Bronchial epithelial cell (primary cell): ENCODE results near the gene DCDC2B. TPM values are rescaled to one million over a fixed set of nuclear protein-coding genes. Genes with fewer than 3 reads are reported as not detected.
A peak's percentile ranks its signal among the peaks of the same experiment; 100 is the strongest.

Experiments used
- DNase-seq: peaks from one replicate; pipeline ENCODE4 v3.0.0-alpha.2; 2010; ENCODE audit warnings: low read depth
- FAIRE-seq: peaks from 2 replicates; lab custom pipeline; 2011; peaks lifted over from hg19 to GRCh38; lab: Jason Lieb, UNC
- H3K27me3 ChIP-seq: 2 replicates; pipeline ENCODE4 v1.5.1; 2011; ENCODE audit warnings: low read length; ENCODE audit not compliant: control insufficient read depth, insufficient read depth
- H3K36me3 ChIP-seq: 2 replicates; pipeline ENCODE4 v1.5.1; 2011; ENCODE audit warnings: low read length; ENCODE audit not compliant: control insufficient read depth, insufficient read depth
- H3K4me3 ChIP-seq: 2 replicates; pipeline ENCODE4 v1.5.1; 2011; ENCODE audit warnings: mild to moderate bottlenecking, low read depth, low read length, control low read depth
- CTCF ChIP-seq: IDR thresholded peaks from 2 replicates; pipeline ENCODE4 v1.5.1; 2011; ENCODE audit warnings: mild to moderate bottlenecking, moderate library complexity, low read length, control low read depth, inconsistent platforms; ENCODE audit not compliant: insufficient read depth, severe bottlenecking
- total RNA-seq: library from RNA; depleted of rRNA; stranded (reverse); fragments of >200 nt; gene quantifications from 2 replicates; pipeline ENCODE4 v1.2.1, GENCODE V29; 2014

The DCDC2B gene
- total RNA-seq, 1 donor from 2014 or later = not detected

- Histone ChIP-seq H3K27me3 (no peaks in the 10 kb centered on the region), H3K36me3 (no peaks in the 10 kb centered on the region), H3K4me3 (no peak overlapping the region)
- DNase-seq (no peak), FAIRE-seq (no peak)
- no peak for TF ChIP-seq CTCF
Measured at GRCh38 chr1:32242341-32242851, 33.5 kb downstream of the DCDC2B start.

- H3K27me3 ChIP-seq = no peaks in the 10 kb centered on the region
- H3K36me3 ChIP-seq = no peaks in the 10 kb centered on the region
- no peak for TF ChIP-seq CTCF
- no peak within 1 kb of the TSS for H3K4me3 ChIP-seq
- DNase-seq (peak; percentile 21), FAIRE-seq (no peak)
Measured at GRCh38 chr1:32246888-32247273, 38.0 kb downstream of the DCDC2B start, which contains the start of gene FAM167B. Gene FAM167B, plus strand, starts transcription at chr1:32247222. Its CDS starts 200 bp downstream, at chr1:32247422.

DNA sequence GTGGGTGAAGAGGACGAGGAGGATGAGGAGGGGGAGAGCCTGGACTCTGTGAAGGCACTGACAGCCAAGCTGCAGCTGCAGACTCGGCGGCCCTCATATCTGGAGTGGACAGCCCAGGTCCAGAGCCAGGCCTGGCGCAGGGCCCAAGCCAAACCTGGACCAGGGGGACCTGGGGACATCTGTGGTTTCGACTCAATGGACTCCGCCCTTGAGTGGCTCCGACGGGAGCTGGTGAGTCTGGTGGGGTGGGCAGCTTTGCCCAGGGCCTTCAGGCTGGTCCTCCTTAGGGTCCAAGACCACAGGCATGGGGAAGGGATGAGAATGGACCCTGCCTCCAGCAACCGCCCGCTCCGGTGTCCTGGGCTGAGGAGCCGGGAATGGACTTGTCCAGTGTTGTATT, 38.6 kb downstream of the DCDC2B start:
- H3K4me3 ChIP-seq = no peak overlapping the region
- H3K36me3 ChIP-seq = no peaks in the 10 kb centered on the region
- DNase-seq = no peak
- FAIRE-seq = no peak
- H3K27me3 ChIP-seq = no peaks in the 10 kb centered on the region
- no peak for TF ChIP-seq CTCF

DNA sequence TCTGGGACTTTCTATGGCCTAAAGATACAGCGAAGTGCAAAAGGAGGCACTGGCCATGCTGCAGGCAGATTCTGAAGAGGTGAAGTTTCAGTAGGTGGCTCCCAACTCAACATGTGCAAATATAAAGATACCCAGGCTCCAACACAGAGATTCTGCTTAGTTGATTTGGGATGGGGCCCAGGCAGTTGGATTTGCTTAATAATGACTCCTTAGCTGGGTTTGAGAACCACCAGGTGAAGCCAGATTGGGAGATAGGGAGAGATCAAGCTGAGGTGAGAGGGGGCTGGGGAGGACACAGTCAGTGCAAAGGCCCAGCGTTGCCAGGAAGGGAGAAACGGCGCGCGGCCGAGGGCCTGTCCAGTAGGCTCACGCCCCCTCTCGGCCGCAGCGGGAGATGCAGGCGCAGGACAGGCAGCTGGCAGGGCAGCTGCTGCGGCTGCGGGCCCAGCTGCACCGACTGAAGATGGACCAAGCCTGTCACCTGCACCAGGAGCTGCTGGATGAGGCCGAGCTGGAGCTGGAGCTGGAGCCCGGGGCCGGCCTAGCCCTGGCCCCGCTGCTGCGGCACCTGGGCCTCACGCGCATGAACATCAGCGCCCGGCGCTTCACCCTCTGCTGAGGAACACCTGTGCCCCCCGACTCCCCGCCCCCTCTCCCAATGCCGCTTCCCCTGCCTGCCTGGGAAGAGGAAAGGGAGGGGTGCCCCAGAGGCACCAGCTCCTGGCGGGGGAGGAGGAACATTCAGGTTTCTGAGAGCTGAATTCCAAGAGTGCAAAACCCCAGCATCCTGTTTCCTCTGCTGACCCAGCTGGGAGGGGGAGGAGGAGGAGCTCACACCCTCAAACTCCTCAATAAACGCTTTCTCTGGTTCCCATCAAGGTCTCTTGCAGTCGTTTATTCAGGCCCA, 39.3 kb downstream of the DCDC2B start:
- peak; percentile 58 for DNase-seq
- Histone ChIP-seq H3K36me3 (no peaks in the 10 kb centered on the region), H3K27me3 (no peaks in the 10 kb centered on the region), H3K4me3 (no peak overlapping the region)
- TF ChIP-seq CTCF = peak; percentile 96
- no peak for FAIRE-seq

- Histone ChIP-seq H3K36me3 (no peaks in the 10 kb centered on the region), H3K4me3 (no peak overlapping the region), H3K27me3 (no peaks in the 10 kb centered on the region)
- FAIRE-seq (no peak), DNase-seq (peak; percentile 79)
- TF ChIP-seq CTCF = no peak
Measured at GRCh38 chr1:32249831-32250525, 41.1 kb downstream of the DCDC2B start.
